GM12891 (cell line): ENCODE measurements around the gene ADAM11.
"Not testable (repeated sequence)": the region's sequence is repeated elsewhere in the genome, so short reads cannot be mapped to it uniquely, and the experiment has no call there.

Source experiments
- DNase-seq: peaks from one replicate; pipeline ENCODE4 v3.0.0; 2011; ENCODE audit warnings: low spot score; ENCODE audit not compliant: insufficient read length
- FAIRE-seq: peaks from 2 replicates; lab custom pipeline; 2011; peaks lifted over from hg19 to GRCh38; lab: Jason Lieb, UNC
- PAX5 ChIP-seq: IDR thresholded peaks from 2 replicates; pipeline ENCODE4 v1.6.1; 2011; ENCODE audit warnings: low read length, moderate library complexity, mild to moderate bottlenecking; ENCODE audit not compliant: insufficient read depth, severe bottlenecking
- POLR2A ChIP-seq: IDR thresholded peaks from 2 replicates; pipeline ENCODE4 v1.6.1; 2011; ENCODE audit warnings: low read depth, low read length, control low read depth
- POLR2AphosphoS5 ChIP-seq: IDR thresholded peaks from 2 replicates; pipeline ENCODE4 v1.6.1; 2011; ENCODE audit warnings: low read depth, low read length, control low read depth
- POU2F2 ChIP-seq: IDR thresholded peaks from 2 replicates; pipeline ENCODE4 v1.6.1; 2011; ENCODE audit warnings: low read depth, mild to moderate bottlenecking, control low read depth, low read length, moderate library complexity
- SPI1 ChIP-seq: IDR thresholded peaks from 2 replicates; pipeline ENCODE4 v1.6.1; 2011; ENCODE audit warnings: low read depth, low read length, control low read depth
- TAF1 ChIP-seq: IDR thresholded peaks from 2 replicates; pipeline ENCODE4 v1.6.1; 2011; ENCODE audit warnings: low read depth, low read length, control low read depth

ADAM11 gene

GRCh38 chr17:44747566-44747965, 11.2 kb upstream of the ADAM11 start:
- FAIRE-seq: no peak
- no peak for DNase-seq
- no peak for TF ChIP-seq SPI1
- no peak for TF ChIP-seq POLR2AphosphoS5
- no peak for TF ChIP-seq TAF1
- no peak for TF ChIP-seq PAX5
- no peak for TF ChIP-seq POLR2A
- TF ChIP-seq POU2F2: no peak

GRCh38 chr17:44749076-44749979, 9.5 kb upstream of the ADAM11 start:
- no peak for DNase-seq
- TF ChIP-seq PAX5: no peak
- TF ChIP-seq POU2F2: no peak
- no peak for TF ChIP-seq SPI1
- no peak for TF ChIP-seq POLR2AphosphoS5
- no peak for TF ChIP-seq POLR2A
- TF ChIP-seq TAF1: no peak
- no peak for FAIRE-seq

GRCh38 chr17:44749980-44750318, 8.8 kb upstream of the ADAM11 start:
- no peak for FAIRE-seq
- DNase-seq: no peak
- TF ChIP-seq POLR2A: no peak
- no peak for TF ChIP-seq POU2F2
- TF ChIP-seq SPI1: no peak
- no peak for TF ChIP-seq TAF1
- no peak for TF ChIP-seq POLR2AphosphoS5
- no peak for TF ChIP-seq PAX5

GRCh38 chr17:44751331-44751730, 7.5 kb upstream of the ADAM11 start:
- TF ChIP-seq POLR2A: no peak
- DNase-seq (no peak), FAIRE-seq (no peak)

GRCh38 chr17:44751806-44752205, 7.0 kb upstream of the ADAM11 start:
- FAIRE-seq (no peak), DNase-seq (no peak)
- no peak for TF ChIP-seq SPI1
- TF ChIP-seq POLR2A: no peak
- no peak for TF ChIP-seq TAF1
- TF ChIP-seq PAX5: no peak
- no peak for TF ChIP-seq POLR2AphosphoS5

- FAIRE-seq (no peak), DNase-seq (no peak)
- no peak for TF ChIP-seq POLR2AphosphoS5
- no peak for TF ChIP-seq SPI1
- no peak for TF ChIP-seq POLR2A
- TF ChIP-seq TAF1: no peak
- no peak for TF ChIP-seq PAX5
- TF ChIP-seq POU2F2: no peak
These were observed 5.6 kb upstream of the ADAM11 start for GRCh38 chr17:44752953-44753861.

- TF ChIP-seq POLR2AphosphoS5: no peak
- TF ChIP-seq TAF1: no peak
- TF ChIP-seq PAX5: no peak
- TF ChIP-seq SPI1: no peak
- TF ChIP-seq POLR2A: no peak
- TF ChIP-seq POU2F2: no peak
- DNase-seq: no peak
- FAIRE-seq: no peak
These were observed 4.5 kb upstream of the ADAM11 start for GRCh38 chr17:44754276-44754675.

GRCh38 chr17:44755180-44755579, 3.6 kb upstream of the ADAM11 start:
- not testable (repeated sequence) for DNase-seq, FAIRE-seq

- FAIRE-seq (no peak), DNase-seq (no peak)
- TF ChIP-seq PAX5: no peak
- no peak for TF ChIP-seq POLR2AphosphoS5
- no peak for TF ChIP-seq POLR2A
- no peak for TF ChIP-seq POU2F2
- no peak for TF ChIP-seq TAF1
- no peak for TF ChIP-seq SPI1
These were observed 1.5 kb upstream of the ADAM11 start for GRCh38 chr17:44757045-44757917.
